RWPE1 (cell line): ENCODE data around the gene TMC4.
A peak's percentile ranks its signal among the peaks of the same experiment; 100 is the strongest.

Experiments
- CTCF ChIA-PET: fragments of 350-600 bp; sonication (Branson Sonifier 250); formaldehyde crosslinking; extraction: SDS; loops from one replicate; lab custom pipeline; 2021; lab: Yijun Ruan, JAX
- POLR2A ChIA-PET: fragments of 400-600 bp; formaldehyde crosslinking; extraction: SDS; loops from one replicate; lab custom pipeline; 2020; ENCODE audit warnings: antibody characterized with exemption; ENCODE audit not compliant: low non-redundant PET; lab: Yijun Ruan, JAX
- DNase-seq: peaks from one replicate; pipeline ENCODE4 v3.0.0; 2012; ENCODE audit warnings: low spot score
- H3K27ac ChIP-seq: fragments of 450-650 bp; 2 replicates; pipeline ENCODE4 v1.5.1; 2017
- CTCF ChIP-seq: fragments of 450-650 bp; conservative IDR thresholded peaks from 2 replicates; pipeline ENCODE4 v1.5.1; 2017; ENCODE audit warnings: low read depth, mild to moderate bottlenecking

The TMC4 gene

GRCh38 chr19:54165222-54165621, 7.7 kb downstream of the TMC4 start:
- CTCF ChIA-PET = interaction anchor here (0.5 kb wide), 1 partner anchor 105 kb away, joined by 3 read pairs; no protein-coding TSS in a partner anchor
- TF ChIP-seq CTCF = no peak
- no peak for DNase-seq
- no peak overlapping the region for H3K27ac ChIP-seq
- POLR2A ChIA-PET = no interaction called here

- ChIA-PET CTCF (no interaction called here), POLR2A (no interaction called here)
- TF ChIP-seq CTCF = no peak
- H3K27ac ChIP-seq = no peak overlapping the region
- DNase-seq = peak; percentile 49
Observed at GRCh38 chr19:54164369-54165068, 8.4 kb downstream of the TMC4 start.

GRCh38 chr19:54162884-54163283, 10.1 kb downstream of the TMC4 start:
- no peak for TF ChIP-seq CTCF
- no peak for DNase-seq
- POLR2A ChIA-PET = no interaction called here
- CTCF ChIA-PET = interaction anchor here (0.7 kb wide), 1 partner anchor 11 kb away, joined by 3 read pairs; no protein-coding TSS in a partner anchor
- H3K27ac ChIP-seq = peak overlapping the region; percentile 97

GRCh38 chr19:54162241-54162805, 10.6 kb downstream of the TMC4 start:
- DNase-seq = peak; percentile 93
- ChIA-PET CTCF (no interaction called here), POLR2A (no interaction called here)
- TF ChIP-seq CTCF = no peak
- peak overlapping the region; percentile 97 for H3K27ac ChIP-seq

GRCh38 chr19:54160854-54161253, 12.1 kb downstream of the TMC4 start:
- ChIA-PET POLR2A (interaction anchor here (1.8 kb wide), 1 partner anchor 24 kb away, joined by 4 read pairs; the partner anchor contains the start of gene CNOT3), CTCF (no interaction called here)
- no peak for DNase-seq
- H3K27ac ChIP-seq = peak overlapping the region; percentile 97
- TF ChIP-seq CTCF = no peak

- CTCF ChIA-PET = interaction anchor here (0.6 kb wide), 1 partner anchor 847 kb away, joined by 3 read pairs; no protein-coding TSS in a partner anchor
Observed at GRCh38 chr19:54160182-54160811, 12.7 kb downstream of the TMC4 start.

More at GRCh38 chr19:54160182-54160811, 12.7 kb downstream of the TMC4 start:
- peak overlapping the region; percentile 97 for H3K27ac ChIP-seq
- peak; percentile 13 for DNase-seq
- no peak for TF ChIP-seq CTCF
- POLR2A ChIA-PET = interaction anchor here (1.8 kb wide), 1 partner anchor 23 kb away, joined by 4 read pairs; the partner anchor contains the start of gene CNOT3
